HG03159 (cell line): ENCODE measurements around the gene RPS6KA5.
A peak's percentile ranks its signal among the peaks of the same experiment; 100 is the strongest.

ENCODE experiments used
- ATAC-seq: cut with Tn5 transposase; IDR thresholded peaks from one replicate; pipeline ENCODE4 v1.9.1; 2021; ENCODE audit warnings: mild to moderate bottlenecking, moderate library complexity; ENCODE audit not compliant: unreplicated experiment

Gene RPS6KA5

GRCh38 chr14:91031666-91032065 lies 28.8 kb downstream of the RPS6KA5 start:
- no peak for ATAC-seq

GRCh38 chr14:91029456-91030217 lies 30.8 kb downstream of the RPS6KA5 start:
- ATAC-seq, result no peak

- ATAC-seq, result no peak
These were observed 32.9 kb downstream of the RPS6KA5 start for GRCh38 chr14:91027561-91027960.

- peak; percentile 90 for ATAC-seq
These were observed 37.8 kb downstream of the RPS6KA5 start for GRCh38 chr14:91022622-91023028.

GRCh38 chr14:91021991-91022621 lies 38.3 kb downstream of the RPS6KA5 start:
- ATAC-seq, result peak; percentile 63

- ATAC-seq, result no peak
These were observed 39.3 kb downstream of the RPS6KA5 start for GRCh38 chr14:91021115-91021514.

GRCh38 chr14:91019673-91020072 lies 40.8 kb downstream of the RPS6KA5 start:
- no peak for ATAC-seq

- no peak for ATAC-seq
These were observed 42.0 kb downstream of the RPS6KA5 start for GRCh38 chr14:91018481-91018880.

GRCh38 chr14:91016800-91017410 lies 43.5 kb downstream of the RPS6KA5 start:
- ATAC-seq, result no peak

GRCh38 chr14:91015435-91015834 lies 45.0 kb downstream of the RPS6KA5 start:
- no peak for ATAC-seq

GRCh38 chr14:91012045-91012444 lies 48.4 kb downstream of the RPS6KA5 start:
- ATAC-seq, result no peak

- ATAC-seq, result no peak
These were observed 50.3 kb downstream of the RPS6KA5 start for GRCh38 chr14:91010153-91010533.

- peak; percentile 83 for ATAC-seq
These were observed 50.8 kb downstream of the RPS6KA5 start for GRCh38 chr14:91009501-91010152.

- peak; percentile 3 for ATAC-seq
These were observed 51.6 kb downstream of the RPS6KA5 start for GRCh38 chr14:91008759-91009409.

GRCh38 chr14:91005716-91006115 lies 54.7 kb downstream of the RPS6KA5 start:
- no peak for ATAC-seq

- ATAC-seq, result no peak
These were observed 55.5 kb downstream of the RPS6KA5 start for GRCh38 chr14:91004987-91005386.

- ATAC-seq, result no peak
These were observed 61.1 kb downstream of the RPS6KA5 start for GRCh38 chr14:90999299-90999698.

GRCh38 chr14:90996967-90997366 lies 63.5 kb downstream of the RPS6KA5 start:
- ATAC-seq, result no peak

GRCh38 chr14:90995785-90996184 lies 64.7 kb downstream of the RPS6KA5 start:
- no peak for ATAC-seq

- no peak for ATAC-seq
These were observed 66.6 kb downstream of the RPS6KA5 start for GRCh38 chr14:90993792-90994191.
